HEK293 (cell line): ENCODE data around the gene SLC25A11.

Experiments
- CTCF ChIA-PET: fragments of 350-600 bp; formaldehyde crosslinking; extraction: SDS; loops from one replicate; lab custom pipeline; 2021; ENCODE audit warnings: antibody characterized with exemption; lab: Yijun Ruan, JAX
- POLR2A ChIA-PET: fragments of 300-600 bp; formaldehyde crosslinking; extraction: SDS; loops from one replicate; lab custom pipeline; 2020; ENCODE audit warnings: antibody characterized with exemption, inconsistent platforms; lab: Yijun Ruan, JAX
- H3K27ac ChIP-seq: fragments of 200-500 bp; sonication (Bioruptor generic); 2 replicates; pipeline ENCODE4 v1.5.1; 2014; ENCODE audit warnings: low read depth, low read length, control low read depth, inconsistent platforms; ENCODE audit errors: extremely low read depth
- H3K36me3 ChIP-seq, 2 experiments: fragments of 200-500 bp in 1 of 2; sonication (Bioruptor generic) in 1 of 2; 1 replicate in 1 of 2; 2 replicates in 1 of 2; pipeline ENCODE4 v1.5.1; 2014 to 2017; ENCODE audit warnings: inconsistent platforms in 2 of 2, low read length in 2 of 2; ENCODE audit not compliant: control insufficient read depth in 2 of 2, insufficient read depth in 1 of 2
- H3K4me1 ChIP-seq: fragments of 200-500 bp; sonication (Bioruptor generic); 2 replicates; pipeline ENCODE4 v1.5.1; 2014; ENCODE audit warnings: mild to moderate bottlenecking, low read length, inconsistent platforms; ENCODE audit not compliant: control insufficient read depth, insufficient read depth
- H3K4me3 ChIP-seq: 2 replicates; pipeline ENCODE4 v1.5.1; 2011; ENCODE audit warnings: low read depth, mild to moderate bottlenecking, control low read depth, low read length, moderate library complexity
- H3K9me3 ChIP-seq: fragments of 200-500 bp; sonication (Bioruptor generic); 2 replicates; pipeline ENCODE4 v1.5.1; 2014; ENCODE audit warnings: low read depth, low read length, inconsistent platforms; ENCODE audit not compliant: control insufficient read depth, insufficient read depth
- AEBP2 ChIP-seq: fragments of 450-650 bp; formaldehyde crosslinking; IDR thresholded peaks from 2 replicates; pipeline ENCODE4 v1.5.1; 2016; ENCODE audit warnings: missing biosample characterization, missing genetic modification characterization, borderline replicate concordance
- ATF2 ChIP-seq: fragments of 450-650 bp; formaldehyde crosslinking; IDR thresholded peaks from 2 replicates; pipeline ENCODE4 v1.5.1; 2016; ENCODE audit warnings: missing biosample characterization, missing genetic modification characterization, low read depth
- GFI1B ChIP-seq: fragments of 450-650 bp; formaldehyde crosslinking; IDR thresholded peaks from 2 replicates; pipeline ENCODE4 v1.5.1; 2016; ENCODE audit warnings: missing biosample characterization, missing genetic modification characterization
- HOXA7 ChIP-seq: sonication (generic); formaldehyde crosslinking; IDR thresholded peaks from 2 replicates; pipeline ENCODE4 v1.8.1; 2022; ENCODE audit warnings: missing genetic modification reagents, borderline replicate concordance
- HOXD13 ChIP-seq: sonication (generic); formaldehyde crosslinking; IDR thresholded peaks from 2 replicates; pipeline ENCODE4 v1.8.0; 2022; ENCODE audit warnings: missing genetic modification reagents, borderline replicate concordance
- OSR2 ChIP-seq: fragments of 450-650 bp; formaldehyde crosslinking; IDR thresholded peaks from 2 replicates; pipeline ENCODE4 v1.5.1; 2016; ENCODE audit warnings: missing biosample characterization, missing genetic modification characterization
- SCRT2 ChIP-seq: fragments of 450-650 bp; formaldehyde crosslinking; IDR thresholded peaks from 2 replicates; pipeline ENCODE4 v1.5.1; 2016; ENCODE audit warnings: missing biosample characterization, missing genetic modification characterization
- TSHZ1 ChIP-seq: fragments of 450-650 bp; formaldehyde crosslinking; IDR thresholded peaks from 2 replicates; pipeline ENCODE4 v1.5.1; 2016; ENCODE audit warnings: missing biosample characterization, missing genetic modification characterization, borderline replicate concordance
- ZBTB49 ChIP-seq: fragments of 450-650 bp; formaldehyde crosslinking; IDR thresholded peaks from 2 replicates; pipeline ENCODE4 v1.5.1; 2016; ENCODE audit warnings: missing biosample characterization, missing genetic modification characterization, low read depth
- ZNF146 ChIP-seq: fragments of 450-650 bp; formaldehyde crosslinking; IDR thresholded peaks from 2 replicates; pipeline ENCODE4 v1.5.1; 2016; ENCODE audit warnings: missing biosample characterization, missing genetic modification characterization
- ZNF157 ChIP-seq: fragments of 450-650 bp; formaldehyde crosslinking; IDR thresholded peaks from 2 replicates; pipeline ENCODE4 v1.5.1; 2016; ENCODE audit warnings: missing biosample characterization, missing genetic modification characterization
- ZNF23 ChIP-seq: fragments of 450-650 bp; formaldehyde crosslinking; IDR thresholded peaks from 2 replicates; pipeline ENCODE4 v1.5.1; 2016; ENCODE audit warnings: missing biosample characterization, missing genetic modification characterization, borderline replicate concordance
- ZNF248 ChIP-seq: fragments of 450-650 bp; formaldehyde crosslinking; IDR thresholded peaks from 2 replicates; pipeline ENCODE4 v1.5.1; 2017; ENCODE audit warnings: missing biosample characterization, missing genetic modification characterization
- ZNF341 ChIP-seq: fragments of 450-650 bp; formaldehyde crosslinking; IDR thresholded peaks from 2 replicates; pipeline ENCODE4; 2016; ENCODE audit warnings: low read depth, missing biosample characterization, missing genetic modification characterization
- ZNF423 ChIP-seq: fragments of 450-650 bp; formaldehyde crosslinking; IDR thresholded peaks from 2 replicates; pipeline ENCODE4 v1.5.1; 2016; ENCODE audit warnings: missing biosample characterization, missing genetic modification characterization
- ZNF426 ChIP-seq: fragments of 450-650 bp; formaldehyde crosslinking; IDR thresholded peaks from 2 replicates; pipeline ENCODE4 v1.5.1; 2017; ENCODE audit warnings: missing biosample characterization, missing genetic modification characterization, mild to moderate bottlenecking, inconsistent platforms, moderate library complexity
- ZNF580 ChIP-seq: fragments of 450-650 bp; formaldehyde crosslinking; IDR thresholded peaks from 2 replicates; pipeline ENCODE4 v1.5.1; 2016; ENCODE audit warnings: missing biosample characterization, missing genetic modification characterization
- ZNF626 ChIP-seq: fragments of 450-650 bp; sonication (Bioruptor Pico); formaldehyde crosslinking; IDR thresholded peaks from 2 replicates; pipeline ENCODE4 v1.5.1; 2018; ENCODE audit warnings: missing biosample characterization, missing genetic modification characterization, inconsistent platforms
- ZNF704 ChIP-seq: fragments of 450-650 bp; formaldehyde crosslinking; IDR thresholded peaks from 2 replicates; pipeline ENCODE4 v1.5.1; 2016; ENCODE audit warnings: missing biosample characterization, missing genetic modification characterization
- ZNF707 ChIP-seq: fragments of 450-650 bp; formaldehyde crosslinking; IDR thresholded peaks from 2 replicates; pipeline ENCODE4 v1.5.1; 2016; ENCODE audit warnings: missing biosample characterization, missing genetic modification characterization
- ZSCAN23 ChIP-seq: fragments of 450-650 bp; formaldehyde crosslinking; IDR thresholded peaks from 2 replicates; pipeline ENCODE4 v1.5.1; 2016; ENCODE audit warnings: missing biosample characterization, missing genetic modification characterization
- ZSCAN30 ChIP-seq: fragments of 450-650 bp; IDR thresholded peaks from 2 replicates; pipeline ENCODE4 v1.5.1; 2018; ENCODE audit warnings: missing biosample characterization, mild to moderate bottlenecking, missing genetic modification characterization, moderate library complexity
- ZSCAN5A ChIP-seq: fragments of 450-650 bp; formaldehyde crosslinking; IDR thresholded peaks from 2 replicates; pipeline ENCODE4 v1.5.1; 2016; ENCODE audit warnings: missing biosample characterization, missing genetic modification characterization

SLC25A11 gene

GRCh38 chr17:4937553-4937952 lies 2.3 kb downstream of the SLC25A11 start:
- peaks cover 9% of the 10 kb centered on the region for H3K4me1 ChIP-seq
- no peak for TF ChIP-seq ZSCAN5A
- no peak for TF ChIP-seq ZSCAN30 (tag by site-specific recombination)
- TF ChIP-seq ZNF157 (tag by site-specific recombination) = no peak
- no peak for TF ChIP-seq ZNF426 (tag by site-specific recombination)
- no peak for TF ChIP-seq ZNF341 (tag by site-specific recombination)
- no peak for TF ChIP-seq ZNF707
- no peak for TF ChIP-seq TSHZ1 (tag by site-specific recombination)
- TF ChIP-seq ATF2 (tag by site-specific recombination) = no peak
- TF ChIP-seq ZNF626 (tag by site-specific recombination) = no peak
- CTCF ChIA-PET = interaction anchor here (0.6 to 1.2 kb wide), 2 partner anchors 24 to 28 kb away, joined by 3 to 4 read pairs; no protein-coding TSS in a partner anchor
- H3K4me3 ChIP-seq = no peak overlapping the region
- H3K9me3 ChIP-seq = no peaks in the 10 kb centered on the region
- H3K27ac ChIP-seq = no peak overlapping the region; the same call in 1 of the 2 replicates
- POLR2A ChIA-PET = interaction anchor here (0.6 to 3.4 kb wide), 5 partner anchors 11 to 36 kb away, joined by 3 to 109 read pairs (median 6); partner anchors contain the start of genes ENO3, PFN1 and SPAG7
- H3K36me3 ChIP-seq = peaks cover 19 to 53% of the 10 kb centered on the region in 2 experiments

- peaks cover 7% of the 10 kb centered on the region for H3K4me1 ChIP-seq
- POLR2A ChIA-PET = interaction anchor here (1.0 to 2.3 kb wide), 3 partner anchors 12 to 31 kb away, joined by 4 to 9 read pairs (median 6); partner anchors contain the start of genes PFN1 and SPAG7
- CTCF ChIA-PET = interaction anchor here (0.5 to 1.2 kb wide), 3 partner anchors 27 to 146 kb away, joined by 3 to 4 read pairs (median 3); no protein-coding TSS in a partner anchor
- TF ChIP-seq ZSCAN23 (tag by site-specific recombination) = no peak
- no peak for TF ChIP-seq ZNF704
- no peak for TF ChIP-seq OSR2
- TF ChIP-seq AEBP2 (tag by site-specific recombination) = no peak
- TF ChIP-seq GFI1B (tag by site-specific recombination) = no peak
- no peak for TF ChIP-seq HOXA7 (CRISPR knock-in tag)
- TF ChIP-seq ZNF23 (tag by site-specific recombination) = no peak
- TF ChIP-seq HOXD13 = no peak
- TF ChIP-seq ZNF423 (tag by site-specific recombination) = no peak
- no peak for TF ChIP-seq ZNF580 (tag by site-specific recombination)
- TF ChIP-seq ZNF146 (tag by site-specific recombination) = no peak
- TF ChIP-seq ZNF248 (tag by site-specific recombination) = no peak
- no peak for TF ChIP-seq SCRT2
- no peak for TF ChIP-seq ZBTB49
These were observed 3.4 kb downstream of the SLC25A11 start for GRCh38 chr17:4936436-4936835.

More at GRCh38 chr17:4936436-4936835, 3.4 kb downstream of the SLC25A11 start:
- Histone ChIP-seq H3K36me3 (peaks cover 10 to 48% of the 10 kb centered on the region in 2 experiments), H3K9me3 (no peaks in the 10 kb centered on the region), H3K27ac (no peak overlapping the region; the same call in 1 of the 2 replicates), H3K4me3 (no peak overlapping the region)
